IgD-negative memory B cell (primary cell): ENCODE data around the gene NRBF2. TPM values are rescaled to one million over a fixed set of nuclear protein-coding genes. Genes with fewer than 3 reads are reported as not detected.
A peak's percentile ranks its signal among the peaks of the same experiment; 100 is the strongest.

ENCODE experiments used
- H3K27ac Mint-ChIP-seq, 3 donors: one replicate each; pipeline ENCODE4 v1.8.0; 2020 to 2022; ENCODE audit warnings: mild to moderate bottlenecking in 3 of 3, mixed read lengths in 3 of 3, moderate library complexity in 1 of 3
- H3K27me3 Mint-ChIP-seq: one replicate; pipeline ENCODE4 v1.8.0; 2021; ENCODE audit warnings: mixed read lengths
- H3K36me3 Mint-ChIP-seq: one replicate; pipeline ENCODE4 v1.8.0; 2020; ENCODE audit warnings: mild to moderate bottlenecking, mixed read lengths
- H3K4me1 Mint-ChIP-seq, 3 donors: one replicate each; pipeline ENCODE4 v1.8.0; 2020 to 2022; ENCODE audit warnings: mixed read lengths in 3 of 3, mild to moderate bottlenecking in 1 of 3
- H3K4me3 Mint-ChIP-seq, 4 donors: one replicate each; pipeline ENCODE4 v1.8.0; 2020 to 2022; ENCODE audit warnings: mild to moderate bottlenecking in 4 of 4, mixed read lengths in 4 of 4, moderate library complexity in 3 of 4
- H3K9me3 Mint-ChIP-seq, 3 donors: one replicate each; pipeline ENCODE4 v1.8.0; 2020 to 2021; ENCODE audit warnings: mixed read lengths in 3 of 3, mild to moderate bottlenecking in 1 of 3
- polyA plus RNA-seq: library from polyadenylated mRNA; unstranded; fragments of 300-500 nt; fragmentation: Illumina TruSeq; gene quantifications from one replicate; pipeline ENCODE4 v1.2.3, GENCODE V29; 2021

Gene NRBF2
- polyA plus RNA-seq, 1 donor from 2014 or later, result 24.2 TPM

DNA sequence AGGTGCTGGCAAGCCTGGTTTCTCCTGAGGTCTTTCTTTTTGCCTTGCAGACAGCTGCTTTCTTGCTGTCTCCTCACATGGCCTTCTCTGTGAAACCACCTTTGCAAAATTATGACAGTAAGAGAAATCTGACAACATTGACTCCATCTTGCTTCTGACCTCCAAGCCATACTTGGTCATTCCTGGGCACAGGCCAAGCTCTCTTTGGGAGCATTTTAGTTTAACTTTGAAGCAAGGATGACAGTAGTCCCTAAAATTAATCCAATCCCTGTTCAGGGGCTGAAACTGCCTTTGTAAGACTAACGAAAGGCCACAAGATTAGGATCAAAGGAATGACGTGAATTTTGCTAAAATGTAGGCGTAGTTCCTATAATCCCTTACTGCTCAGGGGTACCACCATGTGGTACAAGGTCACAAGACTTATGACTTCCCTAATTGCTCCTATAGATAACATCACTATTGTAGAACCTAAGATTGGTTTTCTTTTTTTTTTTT lies 25.1 kb upstream of the NRBF2 start:
- no peaks in the 10 kb centered on the region for H3K9me3 Mint-ChIP-seq
- no peak overlapping the region for H3K27ac Mint-ChIP-seq
- peaks cover 2% of the 10 kb centered on the region for H3K36me3 Mint-ChIP-seq
- H3K4me1 Mint-ChIP-seq, result peaks cover 0 to 2% (median 0%) of the 10 kb centered on the region in 3 donors
- H3K27me3 Mint-ChIP-seq, result peaks cover 15% of the 10 kb centered on the region
- peak overlapping the region in 1 of 4 donors; percentile 37 for H3K4me3 Mint-ChIP-seq

DNA sequence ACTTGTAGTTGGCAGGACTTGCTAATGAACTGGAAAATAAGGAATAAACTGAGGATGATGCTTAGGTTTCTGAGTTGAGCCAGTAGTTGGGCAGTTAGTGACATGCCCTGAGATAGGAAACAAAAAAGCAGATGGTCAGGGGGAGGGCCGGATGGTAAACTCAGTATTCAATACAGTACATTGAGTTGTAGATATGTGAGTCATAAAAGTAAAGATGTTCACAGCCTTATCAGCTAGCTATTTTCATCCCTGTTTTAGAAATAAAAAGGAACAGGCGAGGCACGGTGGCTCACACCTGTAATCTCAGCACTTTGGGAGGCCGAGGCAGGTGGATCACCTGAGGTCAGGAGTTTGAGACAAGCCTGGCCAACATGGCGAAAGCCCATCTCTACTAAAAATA lies 22.2 kb upstream of the NRBF2 start:
- peaks cover 7% of the 10 kb centered on the region for H3K27me3 Mint-ChIP-seq
- no peak overlapping the region for H3K4me3 Mint-ChIP-seq
- H3K27ac Mint-ChIP-seq, result no peak overlapping the region
- H3K4me1 Mint-ChIP-seq, result peaks cover 0 to 2% (median 0%) of the 10 kb centered on the region in 3 donors
- H3K9me3 Mint-ChIP-seq, result no peaks in the 10 kb centered on the region
- H3K36me3 Mint-ChIP-seq, result no peaks in the 10 kb centered on the region

DNA sequence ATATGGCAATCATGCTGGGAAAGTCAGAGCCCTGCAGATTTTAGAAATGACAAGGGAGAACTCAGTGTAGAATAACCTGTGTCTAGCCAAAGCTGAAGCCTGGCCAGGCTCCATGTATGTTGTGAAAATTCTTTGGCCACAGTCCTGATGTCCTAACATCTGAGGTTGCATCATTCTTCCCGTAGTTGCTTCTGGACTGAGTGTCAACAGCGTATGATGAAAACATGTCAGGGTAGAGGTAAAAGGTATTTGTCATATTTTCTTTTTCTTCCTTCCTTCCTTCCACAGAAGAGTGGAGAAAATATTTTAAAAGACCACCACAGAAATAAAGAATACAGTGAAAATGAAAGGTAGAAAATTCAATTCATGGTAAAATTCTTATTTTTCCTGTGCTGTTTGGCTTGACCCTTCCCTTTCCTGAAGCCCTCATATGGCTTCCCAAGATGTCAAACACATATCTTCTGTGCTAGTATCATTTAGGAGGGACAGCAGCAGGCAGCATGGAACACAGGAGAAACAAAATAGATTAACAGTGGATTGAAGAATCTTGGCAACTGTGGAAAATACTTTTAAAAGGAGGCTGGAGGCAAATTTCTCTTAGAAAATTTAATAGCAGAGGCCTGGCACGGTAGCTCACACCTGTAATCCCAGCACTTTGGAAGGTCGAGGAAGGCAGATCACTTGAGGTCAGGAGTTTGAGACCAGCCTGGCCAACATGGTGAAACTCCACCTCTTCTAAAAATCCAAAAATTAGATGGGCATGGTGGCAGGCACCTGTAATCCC lies 18.9 kb upstream of the NRBF2 start:
- H3K27me3 Mint-ChIP-seq, result peaks cover 2% of the 10 kb centered on the region
- H3K36me3 Mint-ChIP-seq, result no peaks in the 10 kb centered on the region
- no peaks in the 10 kb centered on the region for H3K9me3 Mint-ChIP-seq
- H3K27ac Mint-ChIP-seq, result no peak overlapping the region
- peaks cover 0 to 2% (median 0%) of the 10 kb centered on the region in 3 donors for H3K4me1 Mint-ChIP-seq
- H3K4me3 Mint-ChIP-seq, result no peak overlapping the region

DNA sequence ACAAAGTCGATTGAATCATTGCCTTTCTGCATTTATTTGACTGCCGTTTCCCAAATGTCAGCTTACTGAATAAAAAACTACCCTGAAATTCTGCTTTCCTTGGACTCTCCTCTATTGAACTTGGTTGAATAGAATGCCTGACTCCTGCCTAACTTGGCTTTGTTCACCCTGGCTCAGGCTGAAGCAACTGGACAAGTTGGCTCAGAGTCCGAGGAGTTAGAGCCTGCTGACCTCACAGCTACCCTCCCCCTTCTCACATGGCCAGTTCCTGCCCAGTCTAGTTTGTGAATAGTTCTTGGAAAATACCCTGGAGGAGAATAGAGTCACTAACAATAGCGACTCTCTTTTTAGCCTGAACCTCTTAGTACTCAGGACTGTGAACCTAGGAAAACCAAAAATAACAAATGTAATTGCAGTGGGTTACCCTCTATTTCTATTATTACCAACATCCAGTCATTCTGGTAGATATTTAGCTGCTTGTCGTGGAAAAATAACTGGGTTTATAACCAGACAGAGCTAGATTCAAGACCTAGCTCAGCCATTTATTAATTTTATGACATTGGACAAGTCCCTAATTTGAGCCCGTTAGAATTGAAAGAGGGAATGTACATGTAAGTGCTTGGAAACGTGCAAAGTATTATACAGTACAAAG lies 17.3 kb upstream of the NRBF2 start:
- Mint-ChIP-seq H3K4me1 (peaks cover 0 to 2% (median 0%) of the 10 kb centered on the region in 3 donors), H3K9me3 (no peaks in the 10 kb centered on the region), H3K36me3 (no peaks in the 10 kb centered on the region), H3K27ac (no peak overlapping the region), H3K4me3 (no peak overlapping the region), H3K27me3 (peaks cover 2% of the 10 kb centered on the region)

DNA sequence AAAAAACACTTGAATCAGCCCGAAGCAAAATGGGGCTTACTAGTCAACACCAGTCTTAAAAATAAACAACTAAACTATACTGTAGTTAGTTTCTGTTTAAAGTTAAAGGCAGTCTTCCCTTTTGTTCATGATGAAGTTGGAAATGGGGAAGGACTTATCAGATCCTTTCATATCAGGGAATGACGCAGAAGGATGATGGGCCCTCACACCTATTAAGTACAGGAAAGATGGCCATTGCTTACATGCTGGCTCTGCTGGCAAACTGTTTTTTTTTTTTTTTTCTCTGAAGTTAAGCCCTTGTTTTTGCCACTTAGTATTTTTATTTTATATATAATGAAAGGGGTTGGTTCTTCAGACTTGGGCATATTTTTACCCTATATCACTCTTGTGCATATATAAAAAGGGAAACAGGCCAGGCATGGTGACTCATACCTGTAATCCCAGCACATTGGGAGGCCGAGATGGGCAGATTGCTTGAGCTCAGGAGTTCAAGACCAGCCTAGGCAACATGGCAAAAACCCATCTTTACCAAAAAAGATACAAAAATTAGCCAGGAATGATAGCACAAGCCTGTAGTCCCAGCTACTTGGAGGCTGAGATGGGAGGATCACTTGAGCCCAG lies 16.6 kb upstream of the NRBF2 start:
- H3K9me3 Mint-ChIP-seq, result no peaks in the 10 kb centered on the region
- peaks cover 2% of the 10 kb centered on the region for H3K27me3 Mint-ChIP-seq
- no peak overlapping the region for H3K27ac Mint-ChIP-seq
- H3K4me3 Mint-ChIP-seq, result no peak overlapping the region
- H3K4me1 Mint-ChIP-seq, result peaks cover 0 to 2% (median 0%) of the 10 kb centered on the region in 3 donors
- H3K36me3 Mint-ChIP-seq, result no peaks in the 10 kb centered on the region

DNA sequence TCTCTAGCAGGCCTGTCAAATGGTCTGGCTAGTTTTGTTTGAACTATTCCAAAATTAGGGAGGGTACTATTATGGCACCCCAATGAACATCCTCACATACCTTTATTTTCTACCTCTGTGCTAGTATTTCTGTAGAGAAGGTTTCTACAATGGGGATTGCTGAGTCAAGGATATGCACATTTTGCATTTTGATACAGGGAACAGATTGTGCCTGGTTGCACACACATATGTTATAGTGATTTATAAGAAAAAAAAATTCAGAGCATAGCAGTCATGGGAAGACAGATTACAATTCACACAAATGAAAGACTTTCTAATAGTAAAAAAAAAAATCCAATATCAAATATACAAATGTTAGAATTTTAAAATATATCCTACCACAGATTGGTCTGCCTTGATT lies 14.1 kb upstream of the NRBF2 start:
- Mint-ChIP-seq H3K27me3 (peaks cover 2% of the 10 kb centered on the region), H3K9me3 (no peaks in the 10 kb centered on the region), H3K4me3 (no peak overlapping the region), H3K4me1 (no peaks in the 10 kb centered on the region), H3K36me3 (no peaks in the 10 kb centered on the region), H3K27ac (no peak overlapping the region)

DNA sequence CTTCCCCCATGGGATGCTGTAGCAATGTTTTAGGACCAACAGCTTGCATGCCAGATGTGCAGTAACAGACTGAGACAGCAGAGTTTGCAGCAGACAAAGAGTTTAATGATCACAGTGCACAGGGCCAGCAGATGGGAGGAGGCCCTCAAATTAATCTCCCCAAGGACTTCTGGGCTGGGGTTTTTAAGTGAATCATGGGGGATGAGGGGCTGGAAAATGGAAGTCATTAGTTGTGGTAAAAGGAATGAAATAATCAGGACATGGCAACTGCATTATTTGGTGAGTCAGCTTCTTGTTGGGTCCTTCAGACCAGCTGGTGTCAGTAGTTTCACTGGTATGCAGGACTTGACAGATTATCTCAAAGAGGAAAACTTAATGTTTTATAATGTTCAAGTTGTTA lies 12.6 kb upstream of the NRBF2 start:
- no peak overlapping the region for H3K4me3 Mint-ChIP-seq
- H3K36me3 Mint-ChIP-seq, result no peaks in the 10 kb centered on the region
- H3K27ac Mint-ChIP-seq, result no peak overlapping the region
- H3K27me3 Mint-ChIP-seq, result peaks cover 2% of the 10 kb centered on the region
- H3K4me1 Mint-ChIP-seq, result no peaks in the 10 kb centered on the region
- no peaks in the 10 kb centered on the region for H3K9me3 Mint-ChIP-seq

DNA sequence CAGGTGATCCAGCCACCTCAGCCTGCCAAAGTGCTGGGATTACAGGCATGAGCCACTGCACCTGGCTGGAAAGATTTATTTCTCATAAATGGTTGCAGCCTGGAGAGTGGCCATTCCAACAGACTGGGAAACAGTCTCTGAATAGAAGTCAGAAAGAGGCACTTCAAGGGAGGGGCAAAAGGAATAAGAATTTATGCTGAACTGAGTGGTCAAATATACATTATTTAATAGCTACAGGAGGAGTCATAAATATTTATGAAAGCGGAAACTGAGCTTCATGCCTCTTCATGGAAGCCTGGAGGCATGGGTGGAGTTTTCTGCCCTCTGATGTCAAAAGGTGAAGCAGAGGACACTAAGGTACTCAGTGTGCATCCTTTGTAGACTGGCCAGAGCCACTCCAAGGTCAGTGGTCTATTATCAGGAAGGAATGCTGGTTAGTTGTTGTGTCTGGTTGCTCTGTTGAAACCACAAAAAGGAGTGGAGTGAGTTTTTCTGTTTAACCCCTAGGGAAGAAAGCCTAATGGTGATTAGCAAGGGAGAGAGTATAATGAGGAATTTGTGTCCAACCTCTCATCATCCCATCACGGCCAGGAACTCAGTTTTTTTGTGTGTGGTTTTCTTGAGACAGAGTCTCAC lies 9.3 kb upstream of the NRBF2 start:
- H3K27me3 Mint-ChIP-seq, result peaks cover 3% of the 10 kb centered on the region
- H3K9me3 Mint-ChIP-seq, result peaks cover 0 to 2% (median 0%) of the 10 kb centered on the region in 3 donors
- H3K36me3 Mint-ChIP-seq, result peaks cover 1% of the 10 kb centered on the region

DNA sequence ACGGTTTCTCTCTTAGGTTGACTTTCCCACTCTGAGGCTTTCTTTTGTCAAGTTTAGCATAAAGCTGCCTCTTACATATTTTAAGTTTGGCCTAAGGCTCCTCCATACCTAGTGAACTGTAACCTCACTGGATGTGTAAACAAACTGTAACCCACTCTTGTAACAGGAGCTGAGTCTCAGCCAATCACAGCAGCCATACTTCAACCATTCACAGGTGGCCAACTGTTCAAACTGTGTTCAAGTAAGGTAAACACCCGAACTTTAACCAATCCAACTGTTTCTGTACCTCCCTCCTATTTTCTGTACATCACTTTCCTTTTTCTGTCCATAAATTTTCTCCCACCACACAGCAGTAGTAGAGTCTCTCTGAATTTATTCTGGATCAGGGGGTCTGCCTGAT lies 7.7 kb upstream of the NRBF2 start:
- no peaks in the 10 kb centered on the region for H3K4me1 Mint-ChIP-seq
- H3K4me3 Mint-ChIP-seq, result no peak overlapping the region
- H3K36me3 Mint-ChIP-seq, result peaks cover 1% of the 10 kb centered on the region
- H3K9me3 Mint-ChIP-seq, result peaks cover 0 to 2% (median 0%) of the 10 kb centered on the region in 3 donors
- H3K27me3 Mint-ChIP-seq, result peaks cover 3% of the 10 kb centered on the region
- H3K27ac Mint-ChIP-seq, result no peak overlapping the region

More for the DNA sequence above, 9.3 kb upstream of the NRBF2 start:
- Mint-ChIP-seq H3K27ac (no peak overlapping the region), H3K4me3 (no peak overlapping the region), H3K4me1 (no peaks in the 10 kb centered on the region)

DNA sequence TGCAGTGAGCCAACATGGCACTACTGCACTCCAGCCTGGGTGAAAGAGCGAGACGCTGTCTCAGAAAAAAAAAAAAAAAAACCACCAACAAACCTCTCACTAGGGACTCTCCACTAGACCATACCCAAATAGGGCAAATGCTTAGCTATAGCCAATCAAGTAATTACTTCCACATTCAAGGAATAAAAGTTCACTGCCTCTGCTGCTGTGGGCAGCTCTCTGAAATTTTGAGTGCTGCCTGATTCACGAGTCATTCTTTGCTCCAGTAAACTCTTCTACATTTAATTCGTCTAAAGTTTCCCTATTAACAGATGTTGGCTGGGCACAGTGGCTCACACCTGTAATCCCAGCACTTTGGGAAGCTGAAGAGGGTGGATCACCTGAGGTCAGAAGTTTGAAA lies 4.7 kb upstream of the NRBF2 start:
- H3K27me3 Mint-ChIP-seq, result peaks cover 3% of the 10 kb centered on the region
- peaks cover 0 to 5% (median 2%) of the 10 kb centered on the region in 3 donors for H3K4me1 Mint-ChIP-seq
- peaks cover 0 to 9% (median 2%) of the 10 kb centered on the region in 3 donors for H3K9me3 Mint-ChIP-seq
- no peak overlapping the region for H3K4me3 Mint-ChIP-seq
- H3K36me3 Mint-ChIP-seq, result peaks cover 1% of the 10 kb centered on the region
- H3K27ac Mint-ChIP-seq, result no peak overlapping the region

DNA sequence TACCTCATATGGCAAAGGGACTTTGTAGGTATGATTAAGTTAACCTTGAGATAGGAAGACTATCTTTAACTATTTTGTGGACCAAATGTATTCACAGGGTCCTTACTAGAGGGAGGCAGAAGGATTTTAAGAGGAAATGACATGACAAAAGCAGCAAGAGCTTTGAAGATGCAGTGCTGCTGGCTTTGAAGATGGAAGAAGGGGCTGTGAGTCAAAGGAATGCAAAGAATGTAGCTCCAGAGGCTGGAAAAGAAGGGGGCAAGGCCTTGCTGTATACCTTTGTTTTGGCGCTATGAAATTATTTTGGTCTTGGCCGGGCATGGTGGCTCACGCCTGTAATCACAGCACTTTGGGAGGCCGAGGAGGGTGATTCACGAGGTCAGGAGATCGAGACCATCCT lies 3.2 kb upstream of the NRBF2 start:
- Mint-ChIP-seq H3K4me1 (peaks cover 3 to 13% (median 6%) of the 10 kb centered on the region in 3 donors), H3K27me3 (peaks cover 3% of the 10 kb centered on the region), H3K27ac (no peak overlapping the region), H3K36me3 (peaks cover 1% of the 10 kb centered on the region), H3K9me3 (peaks cover 0 to 9% (median 2%) of the 10 kb centered on the region in 3 donors), H3K4me3 (peak overlapping the region in 1 of 4 donors; percentile 50)

DNA sequence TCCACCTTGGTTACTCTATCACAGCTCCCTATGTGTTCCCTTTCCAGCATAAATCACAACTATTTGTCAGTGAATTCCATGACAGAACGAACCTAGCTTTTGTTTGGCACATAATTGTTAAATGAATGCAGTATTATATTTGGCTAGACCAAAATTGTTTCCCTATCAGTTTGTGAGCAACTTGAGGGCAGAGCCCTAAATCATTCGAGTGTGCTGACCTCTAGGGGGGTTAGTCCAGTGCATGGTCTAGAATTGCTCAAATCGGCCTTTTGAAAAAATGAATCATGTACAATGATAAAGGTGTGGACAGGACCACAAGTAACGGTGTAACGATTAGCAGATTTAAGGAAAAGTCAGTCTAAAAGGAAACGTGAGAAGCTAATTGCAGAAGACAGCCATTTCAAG lies 475 bp upstream of the NRBF2 start:
- H3K36me3 Mint-ChIP-seq, result no peaks in the 10 kb centered on the region
- H3K4me1 Mint-ChIP-seq, result peaks cover 19 to 29% (median 21%) of the 10 kb centered on the region in 3 donors
- peak overlapping the region; percentile 88 to 98 (median 97) for H3K27ac Mint-ChIP-seq
- H3K9me3 Mint-ChIP-seq, result peaks cover 0 to 9% (median 2%) of the 10 kb centered on the region in 3 donors
- H3K4me3 Mint-ChIP-seq, result peak overlapping the region; percentile 89 to 99 (median 94)
- no peaks in the 10 kb centered on the region for H3K27me3 Mint-ChIP-seq

DNA sequence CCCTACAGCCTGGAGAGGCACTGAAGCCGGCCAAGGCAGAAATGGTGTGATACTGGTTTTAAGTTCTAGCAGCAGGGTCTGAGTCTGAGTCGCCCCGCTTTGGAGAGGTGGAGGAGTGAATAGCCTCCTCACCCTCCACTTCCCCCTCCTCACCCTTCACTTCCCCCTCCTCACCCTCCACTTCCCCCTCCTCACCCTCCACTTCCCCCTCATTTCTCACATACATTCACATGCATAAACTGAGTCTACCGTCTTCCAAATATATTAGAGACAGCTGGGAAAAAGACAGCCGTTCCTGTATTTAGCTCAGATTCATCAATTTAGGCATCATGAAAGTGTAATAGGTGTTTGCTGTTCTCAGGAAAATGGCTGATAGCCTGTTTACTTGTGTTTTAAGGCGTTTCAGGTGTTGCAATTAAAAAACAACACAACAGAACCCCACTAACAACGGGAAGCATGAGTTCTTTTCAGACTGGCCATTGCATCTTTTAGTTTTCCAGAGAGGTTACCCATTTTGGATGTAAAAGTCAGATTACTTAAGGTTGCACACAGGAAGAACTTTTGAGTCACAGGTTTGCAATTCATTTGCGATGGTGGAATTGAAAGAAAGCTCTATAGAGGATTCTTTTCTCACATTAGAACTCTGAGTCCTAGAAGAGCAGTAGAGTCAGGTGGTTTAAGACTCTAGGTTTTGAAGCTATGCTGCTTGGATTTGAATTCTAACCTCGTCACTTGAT lies 861 bp downstream of the NRBF2 start:
- peaks cover 0 to 9% (median 0%) of the 10 kb centered on the region in 3 donors for H3K9me3 Mint-ChIP-seq
- peak overlapping the region; percentile 89 to 99 (median 94) for H3K4me3 Mint-ChIP-seq
- H3K36me3 Mint-ChIP-seq, result no peaks in the 10 kb centered on the region
- H3K27ac Mint-ChIP-seq, result peak overlapping the region; percentile 88 to 98 (median 97)
- peaks cover 24 to 35% (median 26%) of the 10 kb centered on the region in 3 donors for H3K4me1 Mint-ChIP-seq
- no peaks in the 10 kb centered on the region for H3K27me3 Mint-ChIP-seq

DNA sequence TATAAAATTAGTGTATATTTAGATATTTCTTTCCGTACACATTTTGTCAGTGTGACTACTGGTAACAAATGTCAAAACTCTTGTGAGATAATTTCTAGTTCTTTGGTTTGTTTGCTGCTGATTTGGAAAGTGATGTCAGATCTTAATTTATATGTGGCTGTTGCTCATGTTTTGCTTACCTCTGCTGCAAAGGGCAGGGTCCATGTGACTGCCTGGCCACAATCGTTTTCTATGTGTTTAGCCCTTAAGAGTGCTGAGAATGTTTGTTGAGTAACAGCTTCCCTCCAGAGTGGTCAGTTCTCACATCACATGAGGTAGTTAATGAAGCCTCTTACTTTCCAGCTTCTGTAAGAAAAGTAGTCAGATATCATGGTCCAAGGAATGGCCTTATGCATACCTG lies 4.2 kb downstream of the NRBF2 start:
- no peaks in the 10 kb centered on the region for H3K27me3 Mint-ChIP-seq
- peaks cover 0 to 2% (median 0%) of the 10 kb centered on the region in 3 donors for H3K9me3 Mint-ChIP-seq
- peak overlapping the region in 2 of 4 donors; percentile 43 to 76 for H3K4me3 Mint-ChIP-seq
- H3K4me1 Mint-ChIP-seq, result peaks cover 34 to 51% (median 38%) of the 10 kb centered on the region in 3 donors
- H3K27ac Mint-ChIP-seq, result no peak overlapping the region
- no peaks in the 10 kb centered on the region for H3K36me3 Mint-ChIP-seq
